ENCODE measurements around the gene RUNDC3A. TPM values are rescaled to one million over a fixed set of nuclear protein-coding genes. Genes with fewer than 3 reads are reported as not detected.

RUNDC3A gene
- total and polyA plus RNA-seq, 2 of the 8 experiments (the other 6 are each of a cell fraction or from before 2014, with no cell fraction given): 6.4 to 13.8 TPM

GRCh38 chr17:44322236-44322895 lies 14.0 kb downstream of the RUNDC3A start:
- H3K79me2 ChIP-seq (ENCODE audit: control insufficient read depth in 1 of 2, insufficient read depth in 2 of 2, low read length in 2 of 2): peaks cover 3 to 13% of the 10 kb centered on the region in 2 experiments; a peak in 3 of 4 replicates
- H4K8ac ChIP-seq (ENCODE audit: extremely low read depth, insufficient read depth, low read length): no peak overlapping the region
- DNase-seq (ENCODE audit: low read depth in 1 of 2, low spot score in 2 of 2): no peak
- H3K18ac ChIP-seq (ENCODE audit: extremely low read depth, low read length): no peak overlapping the region
- POLR2A ChIA-PET (ENCODE audit: partially characterized antibody): interaction anchor here (1.0 to 14.6 kb wide), 5 partner anchors 10 to 121 kb away, joined by 3 to 135 read pairs (median 4); partner anchors contain the start of gene RUNDC3A
- H3K9ac ChIP-seq (replicated peaks in 1 of 4; ENCODE audit: extremely low read depth in 1 of 4, low read depth in 3 of 4, low read length in 3 of 4): no peak overlapping the region
- H3K79me1 ChIP-seq (ENCODE audit: low read depth, low read length): peaks cover 11% of the 10 kb centered on the region
- no peak overlapping the region for H3K27ac ChIP-seq (ENCODE audit: low read depth, low read length)
- no peak overlapping the region for H4K5ac ChIP-seq (ENCODE audit: insufficient read length, low read depth, low read length)
- H3K4me1 ChIP-seq (replicated peaks in 1 of 4; ENCODE audit: control insufficient read depth in 3 of 4, insufficient read depth in 4 of 4, low read length in 3 of 4): peaks cover 0 to 11% (median 6%) of the 10 kb centered on the region in 4 experiments; a peak in 6 of 7 replicates
- no peak overlapping the region for H3K4me2 ChIP-seq (ENCODE audit: insufficient read depth in 1 of 2, low read depth in 2 of 2, low read length in 2 of 2)
- peaks cover 7 to 30% (median 22%) of the 10 kb centered on the region in 4 experiments; a peak in 7 of 8 replicates for H3K36me3 ChIP-seq (ENCODE audit: control insufficient read depth in 2 of 4, insufficient read depth in 4 of 4, low read length in 3 of 4)
- H3K56ac ChIP-seq (replicated peaks; ENCODE audit: insufficient read length, low read depth, low read length): no peak overlapping the region
- no peak overlapping the region for H3K4ac ChIP-seq (replicated peaks; ENCODE audit: insufficient read length, low read depth, low read length)
- peaks cover 13% of the 10 kb centered on the region; the same call in 1 of the 2 replicates for H3K23me2 ChIP-seq (ENCODE audit: low read depth, low read length)
- no peak overlapping the region for H2BK12ac ChIP-seq (ENCODE audit: low read depth, low read length)
- H3K27me3 ChIP-seq (replicated peaks in 1 of 4; ENCODE audit: control insufficient read depth in 3 of 4, extremely low read depth in 1 of 4, insufficient read depth in 3 of 4, low read length in 3 of 4): peaks cover 0 to 6% (median 0%) of the 10 kb centered on the region in 4 experiments; a peak in 5 of 7 replicates
- no peak overlapping the region for H2BK15ac ChIP-seq (ENCODE audit: low read length)
- no peak for FAIRE-seq
- no peak overlapping the region for H4K91ac ChIP-seq (replicated peaks; ENCODE audit: insufficient read length, low read length)
- CTCF ChIA-PET (ENCODE audit: partially characterized antibody): interaction anchor here (1.0 to 4.0 kb wide), 3 partner anchors 28 to 119 kb away, joined by 3 to 23 read pairs (median 9); no protein-coding TSS in a partner anchor
- no peak overlapping the region; the same call in 1 of the 2 replicates for H2BK5ac ChIP-seq (ENCODE audit: low read depth, low read length)
- no peak overlapping the region for H2BK120ac ChIP-seq (replicated peaks; ENCODE audit: low read depth, low read length)
- no peak overlapping the region for H3K4me3 ChIP-seq (ENCODE audit: extremely low read depth in 1 of 4, insufficient read depth in 2 of 4, low read depth in 3 of 4, low read length in 4 of 4)
- no peaks in the 10 kb centered on the region for H3K9me3 ChIP-seq (ENCODE audit: insufficient read depth in 2 of 2, low read depth in 1 of 2, low read length in 1 of 2)
- H3K14ac ChIP-seq (ENCODE audit: insufficient read length): no peak overlapping the region
- H3K23ac ChIP-seq (ENCODE audit: insufficient read length): no peak overlapping the region
- H2BK20ac ChIP-seq (ENCODE audit: low read length): no peak overlapping the region
- no peak overlapping the region for H2AK5ac ChIP-seq (ENCODE audit: low read depth, low read length)
- no peak overlapping the region for H2AFZ ChIP-seq (ENCODE audit: low read length)
- WGBS, 2 experiments (ENCODE audit: extremely low coverage in 1 of 2, insufficient coverage in 1 of 2, insufficient read length in 1 of 2, insufficient replicate concordance in 2 of 2, low coverage in 1 of 2, low lambda C conversion rate in 2 of 2, missing lambda C conversion rate in 1 of 2): 98% methylated on average over 11 of the region's 11 CpGs; no CpG with 5 or more reads in 1 of the 2 experiments
- peaks cover 3 to 17% of the 10 kb centered on the region in 2 experiments for H4K20me1 ChIP-seq (replicated peaks in 1 of 2; ENCODE audit: control insufficient read depth in 1 of 2, insufficient read depth in 2 of 2, low read length in 2 of 2)
- TF ChIP-seq RFX5 (IDR thresholded peaks at IDR 0.05; ENCODE audit: borderline replicate concordance, low read depth, low read length): no peak
- TF ChIP-seq FOSL1 (IDR thresholded peaks at IDR 0.05; ENCODE audit: insufficient read depth, low read depth, low read length): no peak
- TF ChIP-seq EP300 (IDR thresholded peaks at IDR 0.05; ENCODE audit: borderline replicate concordance in 1 of 2, low read depth in 2 of 2, low read length in 2 of 2): no peak
- no peak for TF ChIP-seq RNF2 (IDR thresholded peaks at IDR 0.05; ENCODE audit: borderline replicate concordance, low read depth, low read length, missing control alignments, poor library complexity, severe bottlenecking)
- no peak for TF ChIP-seq TCF12 (IDR thresholded peaks at IDR 0.05; ENCODE audit: low read depth, low read length)
- TF ChIP-seq RAD21 (IDR thresholded peaks at IDR 0.05 in 1 of 2, conservative IDR thresholded peaks at IDR 0.05 in 1 of 2; ENCODE audit: low read depth in 2 of 2, low read length in 2 of 2): no peak
- no peak for TF ChIP-seq ATF3 (IDR thresholded peaks at IDR 0.05; ENCODE audit: insufficient read depth, low read depth, low read length)
- TF ChIP-seq SIX5 (IDR thresholded peaks at IDR 0.05; ENCODE audit: low read depth, low read length): no peak
- TF ChIP-seq TAF1 (IDR thresholded peaks at IDR 0.05; ENCODE audit: low read depth, low read length): no peak
- TF ChIP-seq YY1 (IDR thresholded peaks at IDR 0.05; ENCODE audit: low read depth, low read length): no peak
- no peak for TF ChIP-seq CBX8 (IDR thresholded peaks at IDR 0.05; ENCODE audit: borderline replicate concordance, low read depth, low read length)
